HCT116 (cell line): Measurements from ENCODE around the gene FARP1. TPM values are rescaled to one million over a fixed set of nuclear protein-coding genes. Genes with fewer than 3 reads are reported as not detected.

Experiments
- ATAC-seq: fragments of 200-7000 bp; cut with Tn5 transposase; 2 replicates; pipeline ENCODE4 v1.9.1; 2020; ENCODE audit warnings: mild to moderate bottlenecking, moderate library complexity
- BruUV-seq: library from RNA; stranded (reverse); fragments of 400-500 nt; replicated peaks from 2 replicates; lab custom pipeline; 2021; lab: Mats Ljungman, UMichigan
- CTCF ChIA-PET: fragments of 300-600 bp; sonication (Branson Sonifier 250); formaldehyde crosslinking; loops from one replicate; lab custom pipeline; 2021; ENCODE audit warnings: antibody characterized with exemption; lab: Charles Lee
- POLR2A ChIA-PET: fragments of 300-600, 350-600 bp; sonication (Branson Sonifier 250); formaldehyde crosslinking; loops from one replicate; lab custom pipeline; 2021; ENCODE audit warnings: antibody characterized with exemption; lab: Charles Lee
- RAD21 ChIA-PET, 2 experiments: fragments of 300-600 bp; sonication (Branson Sonifier 250); formaldehyde crosslinking; loops; one replicate each; lab custom pipeline; 2023; ENCODE audit warnings: low total read pairs in 2 of 2; ENCODE audit not compliant: uncharacterized antibody in 2 of 2, unreplicated experiment in 2 of 2, low non-redundant PET in 1 of 2; lab: Charles Lee
- DNase-seq: peaks from one replicate; pipeline ENCODE4 v3.0.0-alpha.2; 2010; ENCODE audit warnings: low read depth, low spot score
- H2AFZ ChIP-seq: fragments of 200-600 bp; shearing (Covaris generic), sonication (generic); 2 replicates; pipeline ENCODE4 v1.6.1; 2017; ENCODE audit warnings: low read depth, mixed run types, mixed read lengths, antibody characterized with exemption, low read length; ENCODE audit not compliant: poor library complexity, severe bottlenecking
- H3K27ac ChIP-seq: 2 replicates; pipeline ENCODE4 v1.5.1; 2012; ENCODE audit warnings: low read depth, low read length
- H3K27me3 ChIP-seq: fragments of 200-600 bp; sonication (generic); 2 replicates; pipeline ENCODE4 v1.6.1; 2016; ENCODE audit warnings: mixed run types, low read length, mixed read lengths; ENCODE audit not compliant: insufficient read depth
- H3K36me3 ChIP-seq, 2 experiments: fragments of 200-500 bp in 1 of 2; fragments of 200-600 bp in 1 of 2; sonication (Bioruptor generic) in 1 of 2; sonication (generic) in 1 of 2; 2 replicates each; pipeline versions ENCODE4 v1.5.1 to v1.6.1; 2014 to 2016; ENCODE audit warnings: low read length in 2 of 2, inconsistent platforms in 1 of 2, mixed read lengths in 1 of 2, mixed run types in 1 of 2; ENCODE audit not compliant: insufficient read depth in 2 of 2, control insufficient read depth in 1 of 2
- H3K4me1 ChIP-seq, 2 experiments: fragments of 200-600 bp in 1 of 2; sonication (generic) in 1 of 2; 2 replicates each; pipeline versions ENCODE4 v1.5.1 to v1.6.1; 2012 to 2017; ENCODE audit warnings: low read length in 2 of 2, inconsistent platforms in 1 of 2, mild to moderate bottlenecking in 1 of 2, mixed read lengths in 1 of 2, mixed run types in 1 of 2, moderate library complexity in 1 of 2; ENCODE audit not compliant: insufficient read depth in 2 of 2, control insufficient read depth in 1 of 2
- H3K4me2 ChIP-seq: fragments of 200-600 bp; sonication (generic); 2 replicates; pipeline ENCODE4 v1.6.1; 2017; ENCODE audit warnings: mixed run types, low read length, mixed read lengths
- H3K4me3 ChIP-seq, 2 experiments: fragments of 200-600 bp in 1 of 2; sonication (generic) in 1 of 2; replicated peaks in 1 of 2; 2 replicates each; pipeline ENCODE4 v1.5.1; 2011 to 2016; ENCODE audit warnings: low read length in 2 of 2, control low read depth in 1 of 2, low read depth in 1 of 2, mild to moderate bottlenecking in 1 of 2, mixed read lengths in 1 of 2, mixed run types in 1 of 2
- H3K79me2 ChIP-seq: fragments of 200-600 bp; sonication (generic); 2 replicates; pipeline ENCODE4 v1.6.1; 2017; ENCODE audit warnings: mild to moderate bottlenecking, mixed run types, low read length, moderate library complexity, mixed read lengths; ENCODE audit not compliant: insufficient read depth
- H3K9ac ChIP-seq: fragments of 200-600 bp; sonication (generic); 2 replicates; pipeline ENCODE4 v1.6.1; 2016; ENCODE audit warnings: low read length, mixed read lengths
- H3K9me2 ChIP-seq: fragments of 200-600 bp; sonication (generic), shearing (Covaris generic); 2 replicates; pipeline ENCODE4 v1.6.1; 2017; ENCODE audit warnings: mixed run types, mild to moderate bottlenecking, moderate library complexity; ENCODE audit not compliant: insufficient read depth
- H3K9me3 ChIP-seq, 2 experiments: fragments of 200-500 bp in 1 of 2; fragments of 200-600 bp in 1 of 2; sonication (Bioruptor generic) in 1 of 2; sonication (generic) in 1 of 2; 2 replicates each; pipeline ENCODE4 v1.6.1; 2014 to 2017; ENCODE audit warnings: low read length in 2 of 2, mixed read lengths in 2 of 2, inconsistent platforms in 1 of 2, low read depth in 1 of 2, mild to moderate bottlenecking in 1 of 2, mixed run types in 1 of 2, moderate library complexity in 1 of 2; ENCODE audit not compliant: control insufficient read depth in 1 of 2, insufficient read depth in 1 of 2
- H4K20me1 ChIP-seq: fragments of 200-600 bp; sonication (generic), shearing (Covaris generic); 2 replicates; pipeline ENCODE4 v1.6.1; 2017; ENCODE audit warnings: mixed run types, mild to moderate bottlenecking, moderate library complexity; ENCODE audit not compliant: insufficient read depth
- CBX3 ChIP-seq: IDR thresholded peaks from 2 replicates; pipeline ENCODE4 v1.6.1; 2012; ENCODE audit warnings: low read depth
- EGR1 ChIP-seq: IDR thresholded peaks from 2 replicates; pipeline ENCODE4 v1.6.1; 2012; ENCODE audit warnings: low read depth
- ELF1 ChIP-seq: IDR thresholded peaks from 2 replicates; pipeline ENCODE4 v1.6.1; 2012; ENCODE audit warnings: low read depth, borderline replicate concordance
- JUND ChIP-seq: IDR thresholded peaks from 2 replicates; pipeline ENCODE4 v1.6.1; 2012
- POLR2AphosphoS5 ChIP-seq: IDR thresholded peaks from 2 replicates; pipeline ENCODE4 v1.6.1; 2011; ENCODE audit warnings: mild to moderate bottlenecking, low read depth, low read length, moderate library complexity
- RAD21 ChIP-seq: IDR thresholded peaks from 2 replicates; pipeline ENCODE4 v1.6.1; 2012; ENCODE audit warnings: low read depth, mild to moderate bottlenecking
- SIN3A ChIP-seq: IDR thresholded peaks from 2 replicates; pipeline ENCODE4 v1.6.1; 2012; ENCODE audit warnings: low read depth
- SP1 ChIP-seq: IDR thresholded peaks from 2 replicates; pipeline ENCODE4 v1.6.1; 2012; ENCODE audit warnings: low read depth
- SRF ChIP-seq: IDR thresholded peaks from 2 replicates; pipeline ENCODE4 v1.6.1; 2012; ENCODE audit warnings: low read depth
- TCF7L2 ChIP-seq: IDR thresholded peaks from 2 replicates; pipeline ENCODE4 v1.7.0; 2011; ENCODE audit warnings: borderline replicate concordance, inconsistent platforms; ENCODE audit not compliant: insufficient read depth, insufficient read length; ENCODE audit errors: extremely low read depth
- ZFX ChIP-seq: fragments of 450-650 bp; IDR thresholded peaks from 2 replicates; pipeline ENCODE4 v1.6.1; 2017
- intact Hi-C: fragments of 100-400 bp; cut with micrococcal nuclease; formaldehyde crosslinking; loops from 2 replicates; pipeline ENCODE4 v1.10.0; 2022
- total RNA-seq: library from RNA; stranded (reverse); gene quantifications from one replicate; pipeline ENCODE4 v1.2.1, GENCODE V29; 2021; ENCODE audit not compliant: unreplicated experiment
- TF ChIP-seq, protein P1 (sequence below): IDR thresholded peaks from 2 replicates; pipeline ENCODE4 v1.6.1; 2012
- TF ChIP-seq, protein P2 (sequence below): IDR thresholded peaks from 2 replicates; pipeline ENCODE4 v1.6.1; 2012
- TF ChIP-seq, protein P3 (sequence below), 3 experiments: fragments of 200-600 bp in 1 of 3; sonication (generic) in 1 of 3; IDR thresholded peaks in 2 of 3; conservative IDR thresholded peaks in 1 of 3; 2 replicates each; pipeline ENCODE4 v1.5.1; 2012 to 2017; ENCODE audit warnings: low read depth in 2 of 3, low read length in 2 of 3, antibody characterized with exemption in 1 of 3, borderline replicate concordance in 1 of 3, control low read depth in 1 of 3, mild to moderate bottlenecking in 1 of 3, mixed read lengths in 1 of 3, mixed run types in 1 of 3, moderate library complexity in 1 of 3; ENCODE audit not compliant: insufficient read depth in 1 of 3
- TF ChIP-seq, protein P4 (sequence below): IDR thresholded peaks from 2 replicates; pipeline ENCODE4 v1.6.1; 2012; ENCODE audit warnings: low read depth

FARP1 gene
- total RNA-seq, 1 experiment from 2014 or later = 30.5 TPM

DNA sequence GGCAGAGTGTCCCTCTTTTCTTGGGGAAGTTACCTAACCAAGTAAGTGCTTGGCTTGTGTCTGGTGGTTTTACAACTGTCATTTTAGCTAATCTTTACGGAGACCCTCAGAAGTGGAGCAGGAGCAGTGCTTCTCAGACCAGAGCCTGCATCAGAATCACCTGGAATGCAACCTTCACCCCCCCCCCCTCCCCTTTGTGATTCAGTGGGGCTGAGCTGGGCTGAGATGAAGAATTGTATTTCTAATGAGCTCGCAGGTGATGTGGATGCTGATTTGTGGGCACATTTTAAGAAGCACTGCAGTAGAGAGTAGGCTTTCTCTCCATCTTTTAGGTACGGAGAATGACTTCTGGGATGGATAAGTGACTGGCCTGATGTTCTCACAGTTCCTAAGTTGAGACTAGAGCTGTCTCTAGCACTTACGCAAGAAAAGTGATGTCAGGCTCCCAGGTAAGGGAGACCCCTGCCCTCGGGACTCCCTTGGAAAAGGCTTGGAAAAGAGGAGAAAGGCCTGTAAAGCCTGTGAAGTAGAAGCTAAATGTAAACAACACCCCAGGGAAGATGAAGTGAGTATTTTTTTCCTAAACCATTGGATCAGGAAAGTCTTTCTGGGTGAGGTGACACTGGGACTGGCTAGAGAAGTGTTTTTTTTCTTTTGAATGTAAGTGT, 57.5 kb downstream of the FARP1 start:
- Histone ChIP-seq H3K9me3 (no peaks in the 10 kb centered on the region), H3K4me1 (no peaks in the 10 kb centered on the region), H3K4me3 (no peak overlapping the region), H3K9ac (no peak overlapping the region), H3K79me2 (no peaks in the 10 kb centered on the region), H3K27ac (no peak overlapping the region), H2AFZ (no peak overlapping the region), H3K36me3 (no peaks in the 10 kb centered on the region), H4K20me1 (no peaks in the 10 kb centered on the region), H3K27me3 (no peaks in the 10 kb centered on the region), H3K9me2 (no peaks in the 10 kb centered on the region), H3K4me2 (no peak overlapping the region)
- BruUV-seq = no TSS peak
- DNase-seq = no peak
- RAD21 ChIA-PET = no interaction called here
- TF ChIP-seq RAD21 = no peak
- TF ChIP-seq SIN3A = no peak
- TF ChIP-seq, protein P1, sequence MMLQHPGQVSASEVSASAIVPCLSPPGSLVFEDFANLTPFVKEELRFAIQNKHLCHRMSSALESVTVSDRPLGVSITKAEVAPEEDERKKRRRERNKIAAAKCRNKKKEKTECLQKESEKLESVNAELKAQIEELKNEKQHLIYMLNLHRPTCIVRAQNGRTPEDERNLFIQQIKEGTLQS = no peak
- TF ChIP-seq, protein P2, sequence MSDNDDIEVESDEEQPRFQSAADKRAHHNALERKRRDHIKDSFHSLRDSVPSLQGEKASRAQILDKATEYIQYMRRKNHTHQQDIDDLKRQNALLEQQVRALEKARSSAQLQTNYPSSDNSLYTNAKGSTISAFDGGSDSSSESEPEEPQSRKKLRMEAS = no peak
- TF ChIP-seq SRF = no peak
- no peak for TF ChIP-seq ELF1
- TF ChIP-seq, protein P3, sequence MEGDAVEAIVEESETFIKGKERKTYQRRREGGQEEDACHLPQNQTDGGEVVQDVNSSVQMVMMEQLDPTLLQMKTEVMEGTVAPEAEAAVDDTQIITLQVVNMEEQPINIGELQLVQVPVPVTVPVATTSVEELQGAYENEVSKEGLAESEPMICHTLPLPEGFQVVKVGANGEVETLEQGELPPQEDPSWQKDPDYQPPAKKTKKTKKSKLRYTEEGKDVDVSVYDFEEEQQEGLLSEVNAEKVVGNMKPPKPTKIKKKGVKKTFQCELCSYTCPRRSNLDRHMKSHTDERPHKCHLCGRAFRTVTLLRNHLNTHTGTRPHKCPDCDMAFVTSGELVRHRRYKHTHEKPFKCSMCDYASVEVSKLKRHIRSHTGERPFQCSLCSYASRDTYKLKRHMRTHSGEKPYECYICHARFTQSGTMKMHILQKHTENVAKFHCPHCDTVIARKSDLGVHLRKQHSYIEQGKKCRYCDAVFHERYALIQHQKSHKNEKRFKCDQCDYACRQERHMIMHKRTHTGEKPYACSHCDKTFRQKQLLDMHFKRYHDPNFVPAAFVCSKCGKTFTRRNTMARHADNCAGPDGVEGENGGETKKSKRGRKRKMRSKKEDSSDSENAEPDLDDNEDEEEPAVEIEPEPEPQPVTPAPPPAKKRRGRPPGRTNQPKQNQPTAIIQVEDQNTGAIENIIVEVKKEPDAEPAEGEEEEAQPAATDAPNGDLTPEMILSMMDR (IDR thresholded peaks at IDR 0.05 in 2 of 3, conservative IDR thresholded peaks at IDR 0.05 in 1 of 3; ENCODE audit: borderline replicate concordance in 1 of 3, insufficient read depth in 1 of 3, low read depth in 2 of 3, low read length in 2 of 3) = no peak
- no peak for TF ChIP-seq ZFX
- no peak for TF ChIP-seq POLR2AphosphoS5
- TF ChIP-seq, protein P4, sequence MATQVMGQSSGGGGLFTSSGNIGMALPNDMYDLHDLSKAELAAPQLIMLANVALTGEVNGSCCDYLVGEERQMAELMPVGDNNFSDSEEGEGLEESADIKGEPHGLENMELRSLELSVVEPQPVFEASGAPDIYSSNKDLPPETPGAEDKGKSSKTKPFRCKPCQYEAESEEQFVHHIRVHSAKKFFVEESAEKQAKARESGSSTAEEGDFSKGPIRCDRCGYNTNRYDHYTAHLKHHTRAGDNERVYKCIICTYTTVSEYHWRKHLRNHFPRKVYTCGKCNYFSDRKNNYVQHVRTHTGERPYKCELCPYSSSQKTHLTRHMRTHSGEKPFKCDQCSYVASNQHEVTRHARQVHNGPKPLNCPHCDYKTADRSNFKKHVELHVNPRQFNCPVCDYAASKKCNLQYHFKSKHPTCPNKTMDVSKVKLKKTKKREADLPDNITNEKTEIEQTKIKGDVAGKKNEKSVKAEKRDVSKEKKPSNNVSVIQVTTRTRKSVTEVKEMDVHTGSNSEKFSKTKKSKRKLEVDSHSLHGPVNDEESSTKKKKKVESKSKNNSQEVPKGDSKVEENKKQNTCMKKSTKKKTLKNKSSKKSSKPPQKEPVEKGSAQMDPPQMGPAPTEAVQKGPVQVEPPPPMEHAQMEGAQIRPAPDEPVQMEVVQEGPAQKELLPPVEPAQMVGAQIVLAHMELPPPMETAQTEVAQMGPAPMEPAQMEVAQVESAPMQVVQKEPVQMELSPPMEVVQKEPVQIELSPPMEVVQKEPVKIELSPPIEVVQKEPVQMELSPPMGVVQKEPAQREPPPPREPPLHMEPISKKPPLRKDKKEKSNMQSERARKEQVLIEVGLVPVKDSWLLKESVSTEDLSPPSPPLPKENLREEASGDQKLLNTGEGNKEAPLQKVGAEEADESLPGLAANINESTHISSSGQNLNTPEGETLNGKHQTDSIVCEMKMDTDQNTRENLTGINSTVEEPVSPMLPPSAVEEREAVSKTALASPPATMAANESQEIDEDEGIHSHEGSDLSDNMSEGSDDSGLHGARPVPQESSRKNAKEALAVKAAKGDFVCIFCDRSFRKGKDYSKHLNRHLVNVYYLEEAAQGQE = no peak
- TF ChIP-seq TCF7L2 = no peak
- no peak for TF ChIP-seq EGR1
- no peak for TF ChIP-seq JUND
- no peak for TF ChIP-seq CBX3
- TF ChIP-seq SP1 = no peak
- CTCF ChIA-PET = no interaction called here
- ATAC-seq = no peak
- intact Hi-C loops = no loop called here
- POLR2A ChIA-PET = no interaction called here
